Keratinocyte (primary cell): ENCODE results near the gene CTNND2.

Source experiments
- CTCF ChIP-seq, 3 experiments: IDR thresholded peaks in 1 of 3; conservative IDR thresholded peaks in 1 of 3; optimal IDR thresholded peaks in 1 of 3; 2 replicates in 2 of 3; 3 replicates in 1 of 3; pipeline versions ENCODE3 to v1.5.1; 2011; ENCODE audit warnings: low read length in 3 of 3, mild to moderate bottlenecking in 3 of 3, moderate library complexity in 2 of 3, control low read depth in 1 of 3, inconsistent platforms in 1 of 3; ENCODE audit not compliant: insufficient read depth in 2 of 3; ENCODE audit errors: extremely low read depth in 1 of 3
- EZH2 ChIP-seq: IDR thresholded peaks from one replicate; pipeline ENCODE4 v1.6.1; 2012; ENCODE audit warnings: inconsistent platforms, mild to moderate bottlenecking, low read length, moderate library complexity

GRCh38 chr5:11166923-11167322 is 737.3 kb downstream of the CTNND2 start:
- TF ChIP-seq CTCF (optimal IDR thresholded peaks at IDR 0.05 in 1 of 3, IDR thresholded peaks at IDR 0.05 in 1 of 3, conservative IDR thresholded peaks at IDR 0.05 in 1 of 3; ENCODE audit: extremely low read depth in 1 of 3, insufficient read depth in 2 of 3, low read length in 3 of 3): no peak
- no peak for TF ChIP-seq EZH2
